Neural crest cell (in vitro differentiated cells): ENCODE measurements around the gene RTF1. TPM values are rescaled to one million over a fixed set of nuclear protein-coding genes. Genes with fewer than 3 reads are reported as not detected.

Experiments
- DNase-seq: peaks from one replicate; pipeline ENCODE4 v3.0.0; 2021; ENCODE audit warnings: low read depth, mixed read lengths, low spot score
- H3K27ac Mint-ChIP-seq: one replicate; pipeline ENCODE4 v1.8.0; 2021; ENCODE audit warnings: mild to moderate bottlenecking, mixed read lengths; ENCODE audit not compliant: unreplicated experiment
- H3K27me3 Mint-ChIP-seq: 2 replicates; pipeline ENCODE4 v1.8.0; 2021; ENCODE audit warnings: low read depth, mild to moderate bottlenecking, mixed read lengths
- H3K36me3 Mint-ChIP-seq: 2 replicates; pipeline ENCODE4 v1.8.0; 2021; ENCODE audit warnings: low read depth, mild to moderate bottlenecking, mixed read lengths
- H3K4me1 Mint-ChIP-seq: 2 replicates; pipeline ENCODE4 v1.8.0; 2021; ENCODE audit warnings: mixed read lengths
- H3K4me3 Mint-ChIP-seq: one replicate; pipeline ENCODE4 v1.8.0; 2021; ENCODE audit warnings: mild to moderate bottlenecking, mixed read lengths
- H3K9me3 Mint-ChIP-seq: 2 replicates; pipeline ENCODE4 v1.8.0; 2021; ENCODE audit warnings: mixed read lengths
- CTCF ChIP-seq: fragments of 200-600 bp; sonication (generic); conservative IDR thresholded peaks from 2 replicates; pipeline ENCODE4 v1.5.0; 2021; ENCODE audit warnings: antibody characterized with exemption, mild to moderate bottlenecking
- total RNA-seq: library from RNA; stranded (reverse); gene quantifications from 2 replicates; pipeline ENCODE4 v1.2.1, GENCODE V29; 2021

The RTF1 gene
- total RNA-seq, 1 donor from 2014 or later, result 66.3 TPM

- no peak for DNase-seq
- Mint-ChIP-seq H3K9me3 (no peaks in the 10 kb centered on the region), H3K27me3 (peaks cover 96% of the 10 kb centered on the region), H3K36me3 (no peaks in the 10 kb centered on the region), H3K4me1 (peaks cover 5% of the 10 kb centered on the region), H3K27ac (no peak overlapping the region), H3K4me3 (peak overlapping the region; percentile 38)
- no peak for TF ChIP-seq CTCF
Observed at GRCh38 chr15:41504751-41505492, 88.0 kb downstream of the RTF1 start.

- no peaks in the 10 kb centered on the region for H3K9me3 Mint-ChIP-seq
- H3K27ac Mint-ChIP-seq, result no peak overlapping the region
- peaks cover 5% of the 10 kb centered on the region for H3K4me1 Mint-ChIP-seq
- no peak for DNase-seq
- H3K27me3 Mint-ChIP-seq, result peaks cover 96% of the 10 kb centered on the region
- no peak for TF ChIP-seq CTCF
- no peaks in the 10 kb centered on the region for H3K36me3 Mint-ChIP-seq
- no peak overlapping the region for H3K4me3 Mint-ChIP-seq
Observed at GRCh38 chr15:41505776-41506175, 88.9 kb downstream of the RTF1 start.

GRCh38 chr15:41506796-41507341, 90.0 kb downstream of the RTF1 start:
- Mint-ChIP-seq H3K4me1 (no peaks in the 10 kb centered on the region), H3K27ac (no peak overlapping the region), H3K27me3 (peaks cover 88% of the 10 kb centered on the region), H3K4me3 (no peak overlapping the region), H3K36me3 (no peaks in the 10 kb centered on the region), H3K9me3 (no peaks in the 10 kb centered on the region)
- no peak for TF ChIP-seq CTCF
- no peak for DNase-seq

GRCh38 chr15:41507820-41508290, 91.0 kb downstream of the RTF1 start:
- no peak overlapping the region for H3K4me3 Mint-ChIP-seq

GRCh38 chr15:41510728-41511127, 93.8 kb downstream of the RTF1 start:
- no peak overlapping the region for H3K4me3 Mint-ChIP-seq
- DNase-seq, result no peak

More at GRCh38 chr15:41507820-41508290, 91.0 kb downstream of the RTF1 start:
- Mint-ChIP-seq H3K9me3 (no peaks in the 10 kb centered on the region), H3K4me1 (no peaks in the 10 kb centered on the region), H3K27me3 (peaks cover 88% of the 10 kb centered on the region), H3K36me3 (no peaks in the 10 kb centered on the region), H3K27ac (no peak overlapping the region)
- no peak for TF ChIP-seq CTCF
- DNase-seq, result no peak

More at GRCh38 chr15:41510728-41511127, 93.8 kb downstream of the RTF1 start:
- H3K27ac Mint-ChIP-seq, result no peak overlapping the region
- TF ChIP-seq CTCF, result no peak
- H3K4me1 Mint-ChIP-seq, result peaks cover 8% of the 10 kb centered on the region
- H3K9me3 Mint-ChIP-seq, result no peaks in the 10 kb centered on the region
- no peaks in the 10 kb centered on the region for H3K36me3 Mint-ChIP-seq
- peaks cover 85% of the 10 kb centered on the region for H3K27me3 Mint-ChIP-seq
